Nephron (organoid): ENCODE measurements around the gene ZNF280D.

Source experiments
- H3K27ac Mint-ChIP-seq, 3 experiments: 2 replicates each; pipeline ENCODE4 v1.8.0; 2020; ENCODE audit warnings: mixed read lengths in 3 of 3, mild to moderate bottlenecking in 2 of 3, moderate library complexity in 1 of 3
- H3K27me3 Mint-ChIP-seq: 2 replicates; pipeline ENCODE4 v1.8.0; 2021; ENCODE audit warnings: low read depth, mild to moderate bottlenecking, moderate library complexity, mixed read lengths
- H3K36me3 Mint-ChIP-seq: 2 replicates; pipeline ENCODE4 v1.8.0; 2020; ENCODE audit warnings: low read depth, mixed read lengths
- H3K4me1 Mint-ChIP-seq: 2 replicates; pipeline ENCODE4 v1.8.0; 2020; ENCODE audit warnings: mixed read lengths
- H3K4me3 Mint-ChIP-seq, 3 experiments: 2 replicates each; pipeline ENCODE4 v1.8.0; 2020; ENCODE audit warnings: mild to moderate bottlenecking in 3 of 3, mixed read lengths in 3 of 3, moderate library complexity in 2 of 3
- H3K9me3 Mint-ChIP-seq: 2 replicates; pipeline ENCODE4 v1.8.0; 2020; ENCODE audit warnings: mixed read lengths
- TF ChIP-seq, protein P1 (sequence below), 3 experiments: fragments of 200-600 bp; sonication (generic); IDR thresholded peaks; one replicate each; pipeline ENCODE4 v1.5.0; 2021; ENCODE audit warnings: antibody characterized with exemption in 3 of 3; ENCODE audit not compliant: unreplicated experiment in 3 of 3

ZNF280D gene

DNA sequence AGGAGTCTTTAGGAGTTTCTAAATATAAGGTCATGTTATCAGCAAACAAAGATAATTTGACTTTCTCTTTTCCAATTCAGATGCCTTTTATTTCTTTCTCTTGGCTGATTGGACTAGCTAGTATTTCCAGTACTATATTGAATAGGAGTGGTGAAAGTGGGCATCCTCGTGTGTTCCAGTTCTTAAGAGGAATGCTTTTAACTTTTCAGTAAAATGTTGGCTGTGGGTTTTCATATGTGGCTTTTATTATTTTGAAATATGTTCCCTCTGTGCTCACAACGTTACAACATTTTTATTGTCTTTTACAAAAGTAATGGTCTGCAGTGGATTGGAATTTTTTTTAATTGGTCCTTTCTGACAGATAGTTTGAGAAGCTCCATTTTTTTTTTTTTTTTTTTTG lies 8.2 kb upstream of the ZNF280D start:
- Mint-ChIP-seq H3K9me3 (peaks cover 3% of the 10 kb centered on the region), H3K36me3 (no peaks in the 10 kb centered on the region), H3K27me3 (no peaks in the 10 kb centered on the region), H3K4me3 (no peak overlapping the region), H3K27ac (no peak overlapping the region), H3K4me1 (no peaks in the 10 kb centered on the region)
- TF ChIP-seq, protein P1, sequence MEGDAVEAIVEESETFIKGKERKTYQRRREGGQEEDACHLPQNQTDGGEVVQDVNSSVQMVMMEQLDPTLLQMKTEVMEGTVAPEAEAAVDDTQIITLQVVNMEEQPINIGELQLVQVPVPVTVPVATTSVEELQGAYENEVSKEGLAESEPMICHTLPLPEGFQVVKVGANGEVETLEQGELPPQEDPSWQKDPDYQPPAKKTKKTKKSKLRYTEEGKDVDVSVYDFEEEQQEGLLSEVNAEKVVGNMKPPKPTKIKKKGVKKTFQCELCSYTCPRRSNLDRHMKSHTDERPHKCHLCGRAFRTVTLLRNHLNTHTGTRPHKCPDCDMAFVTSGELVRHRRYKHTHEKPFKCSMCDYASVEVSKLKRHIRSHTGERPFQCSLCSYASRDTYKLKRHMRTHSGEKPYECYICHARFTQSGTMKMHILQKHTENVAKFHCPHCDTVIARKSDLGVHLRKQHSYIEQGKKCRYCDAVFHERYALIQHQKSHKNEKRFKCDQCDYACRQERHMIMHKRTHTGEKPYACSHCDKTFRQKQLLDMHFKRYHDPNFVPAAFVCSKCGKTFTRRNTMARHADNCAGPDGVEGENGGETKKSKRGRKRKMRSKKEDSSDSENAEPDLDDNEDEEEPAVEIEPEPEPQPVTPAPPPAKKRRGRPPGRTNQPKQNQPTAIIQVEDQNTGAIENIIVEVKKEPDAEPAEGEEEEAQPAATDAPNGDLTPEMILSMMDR (IDR thresholded peaks at IDR 0.05; ENCODE audit: unreplicated experiment in 3 of 3), result no peak

DNA sequence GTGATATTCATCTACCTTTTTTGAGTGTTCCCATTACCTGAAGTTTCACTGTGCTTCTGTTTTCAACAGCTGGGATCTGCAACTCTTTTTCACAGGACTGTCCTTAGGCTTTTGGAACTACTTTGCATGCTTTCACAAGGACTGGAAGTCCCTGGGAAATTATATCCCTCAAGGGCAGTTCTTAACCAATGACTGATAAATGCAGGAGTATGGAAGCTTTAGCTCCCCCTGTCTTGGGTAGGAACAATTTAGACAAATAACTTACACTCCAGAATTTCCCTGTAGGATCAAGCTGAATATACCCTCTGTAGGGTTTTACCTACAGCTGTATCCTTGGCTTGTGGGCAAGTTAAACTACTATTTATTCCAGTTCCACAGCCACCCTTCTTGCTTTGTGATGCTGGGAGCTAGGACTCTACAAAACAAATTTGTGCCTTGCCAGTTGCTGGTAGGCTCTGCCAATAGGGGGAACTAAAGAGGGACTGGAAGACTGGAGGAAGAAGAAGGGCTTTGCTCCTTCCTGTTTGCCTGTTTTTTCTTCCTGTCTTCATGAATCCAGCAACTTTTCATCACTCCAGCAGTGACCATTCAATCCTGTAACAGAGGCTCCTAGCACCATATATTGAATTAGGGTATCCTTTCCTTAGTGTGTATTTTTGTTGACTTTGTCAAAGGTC lies 6.8 kb upstream of the ZNF280D start:
- Mint-ChIP-seq H3K27me3 (no peaks in the 10 kb centered on the region), H3K4me1 (peaks cover 5% of the 10 kb centered on the region), H3K36me3 (no peaks in the 10 kb centered on the region), H3K9me3 (peaks cover 3% of the 10 kb centered on the region), H3K27ac (no peak overlapping the region), H3K4me3 (no peak overlapping the region)
- TF ChIP-seq, protein P1 (IDR thresholded peaks at IDR 0.05; ENCODE audit: unreplicated experiment in 3 of 3), result no peak

DNA sequence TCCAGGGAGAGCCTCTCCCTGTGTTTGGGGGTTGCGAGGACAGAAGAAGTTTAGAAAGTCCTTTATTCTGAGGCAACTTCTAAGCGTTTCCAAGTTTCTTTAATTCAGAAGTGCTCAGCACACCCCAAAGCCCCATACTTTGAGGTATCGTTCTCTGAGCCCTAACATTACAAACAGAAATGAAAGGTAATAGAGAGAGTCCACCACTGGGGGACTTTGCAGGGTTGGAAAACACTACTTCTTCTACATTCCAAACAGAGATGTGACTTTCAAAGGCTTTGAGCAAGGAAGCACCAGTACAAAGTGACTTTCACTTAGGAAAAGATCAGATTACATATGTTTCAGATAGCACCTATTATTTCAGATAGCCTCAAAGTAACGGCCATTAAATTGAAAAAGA lies 6.2 kb upstream of the ZNF280D start:
- Mint-ChIP-seq H3K36me3 (peaks cover 3% of the 10 kb centered on the region), H3K4me1 (peaks cover 5% of the 10 kb centered on the region), H3K4me3 (no peak overlapping the region), H3K27me3 (no peaks in the 10 kb centered on the region), H3K9me3 (peaks cover 8% of the 10 kb centered on the region), H3K27ac (no peak overlapping the region)
- TF ChIP-seq, protein P1 (IDR thresholded peaks at IDR 0.05; ENCODE audit: unreplicated experiment in 3 of 3), result no peak

DNA sequence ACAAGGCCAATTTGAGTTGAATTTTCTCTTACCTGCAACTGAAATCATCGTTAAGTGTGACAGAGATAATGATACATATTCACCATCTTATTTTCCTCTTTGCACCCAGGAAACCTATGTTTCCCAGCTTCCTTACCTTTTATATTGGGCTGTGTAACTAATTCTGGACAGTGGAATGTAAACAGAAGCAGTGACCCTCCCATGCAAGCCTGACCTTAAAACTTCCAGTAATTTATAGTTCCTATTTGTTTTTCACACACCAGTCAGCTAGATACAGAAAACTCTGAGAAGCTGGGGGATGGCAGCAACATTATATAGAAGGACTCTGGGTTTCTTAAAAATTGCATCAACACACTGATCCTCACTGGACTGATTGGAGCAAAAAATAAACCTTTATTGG lies 4.5 kb upstream of the ZNF280D start:
- Mint-ChIP-seq H3K27me3 (no peaks in the 10 kb centered on the region), H3K9me3 (peaks cover 8% of the 10 kb centered on the region), H3K27ac (no peak overlapping the region), H3K36me3 (peaks cover 3% of the 10 kb centered on the region), H3K4me3 (no peak overlapping the region), H3K4me1 (peaks cover 5% of the 10 kb centered on the region)
- TF ChIP-seq, protein P1 (IDR thresholded peaks at IDR 0.05; ENCODE audit: unreplicated experiment in 3 of 3), result no peak

DNA sequence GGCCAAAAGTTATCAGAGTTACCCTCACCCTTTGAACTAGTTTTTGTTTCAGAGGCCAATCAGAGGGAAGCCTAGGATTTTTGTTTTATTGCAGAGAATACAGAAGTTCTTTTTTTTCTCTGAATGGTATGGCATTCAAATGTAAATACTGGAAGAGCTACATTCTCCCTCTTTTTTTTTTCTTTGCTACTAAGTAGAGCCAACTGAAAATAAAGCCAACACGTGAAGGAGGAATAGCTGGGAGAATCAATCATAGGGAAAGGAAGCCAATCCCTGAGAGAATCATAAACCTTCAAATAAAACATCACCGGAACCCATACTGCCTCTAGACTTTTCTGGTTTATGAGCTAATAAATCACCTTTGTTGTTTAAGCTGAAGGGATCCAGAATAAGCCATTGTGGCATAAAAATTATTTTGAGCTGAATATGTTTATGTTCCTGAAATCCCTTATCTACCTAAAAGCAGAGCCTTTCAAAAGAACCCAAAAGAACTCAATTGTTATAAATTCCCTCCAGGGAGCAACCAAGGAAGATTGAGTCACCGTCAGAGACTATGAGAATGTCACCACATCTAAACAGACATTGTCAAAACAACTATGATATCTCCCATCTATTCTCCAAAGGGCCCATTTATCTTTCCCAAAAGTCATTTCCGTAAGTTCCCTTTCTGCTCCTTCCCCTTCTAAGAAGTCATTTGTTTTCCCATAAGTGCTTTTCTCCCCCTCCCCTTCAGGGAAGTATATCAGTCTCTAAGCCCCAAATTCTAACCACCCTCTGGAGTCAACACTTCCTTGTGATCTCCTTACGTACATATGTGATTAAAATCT lies 3.8 kb upstream of the ZNF280D start:
- TF ChIP-seq, protein P1 (IDR thresholded peaks at IDR 0.05; ENCODE audit: unreplicated experiment in 3 of 3), result no peak
- Mint-ChIP-seq H3K4me3 (no peak overlapping the region), H3K27ac (no peak overlapping the region), H3K36me3 (peaks cover 3% of the 10 kb centered on the region), H3K27me3 (no peaks in the 10 kb centered on the region), H3K9me3 (peaks cover 8% of the 10 kb centered on the region), H3K4me1 (peaks cover 5% of the 10 kb centered on the region)
